NCI-H774 (cell line): ENCODE measurements around the gene IL1RN.

Source experiments
- DNase-seq: peaks from one replicate; lab custom pipeline; 2025; lab: John Stamatoyannopoulos, UW

Gene IL1RN

GRCh38 chr2:113104054-113104611 is 23.3 kb upstream of the IL1RN start:
- DNase-seq, result no peak

GRCh38 chr2:113105047-113105785 is 22.2 kb upstream of the IL1RN start:
- no peak for DNase-seq

GRCh38 chr2:113111121-113111520 is 16.3 kb upstream of the IL1RN start:
- peak; percentile 0 for DNase-seq

GRCh38 chr2:113111823-113112287 is 15.5 kb upstream of the IL1RN start:
- DNase-seq, result no peak

- DNase-seq, result no peak
Measured at GRCh38 chr2:113112441-113112840, 15.0 kb upstream of the IL1RN start.

- DNase-seq, result no peak
Measured at GRCh38 chr2:113112871-113113270, 14.5 kb upstream of the IL1RN start.

GRCh38 chr2:113113807-113114206 is 13.6 kb upstream of the IL1RN start:
- no peak for DNase-seq

GRCh38 chr2:113114224-113114945 is 13.0 kb upstream of the IL1RN start:
- no peak for DNase-seq

GRCh38 chr2:113114996-113115395 is 12.4 kb upstream of the IL1RN start:
- DNase-seq, result no peak

GRCh38 chr2:113116100-113116958 is 11.1 kb upstream of the IL1RN start:
- no peak for DNase-seq

GRCh38 chr2:113117541-113118262 is 9.7 kb upstream of the IL1RN start:
- no peak for DNase-seq

GRCh38 chr2:113118263-113118657 is 9.1 kb upstream of the IL1RN start:
- no peak for DNase-seq

GRCh38 chr2:113119111-113119510 is 8.3 kb upstream of the IL1RN start:
- no peak for DNase-seq

GRCh38 chr2:113120861-113121260 is 6.5 kb upstream of the IL1RN start:
- no peak for DNase-seq

GRCh38 chr2:113122364-113122763 is 5.0 kb upstream of the IL1RN start:
- no peak for DNase-seq

GRCh38 chr2:113123726-113124125 is 3.7 kb upstream of the IL1RN start:
- DNase-seq, result no peak

- no peak for DNase-seq
Measured at GRCh38 chr2:113124181-113124961, 3.0 kb upstream of the IL1RN start.

GRCh38 chr2:113124984-113125855 is 2.2 kb upstream of the IL1RN start:
- no peak for DNase-seq

- no peak for DNase-seq
Measured at GRCh38 chr2:113127646-113128570, 510 bp downstream of the IL1RN start.
